Panc1 (cell line): Measurements from ENCODE around the gene C2CD2L.
A peak's percentile ranks its signal among the peaks of the same experiment; 100 is the strongest.

Source experiments
- CTCF ChIP-seq: fragments of 450-650 bp; IDR thresholded peaks from 2 replicates; pipeline ENCODE4 v1.5.1; 2017; ENCODE audit warnings: mild to moderate bottlenecking
- POLR2AphosphoS5 ChIP-seq: IDR thresholded peaks from 2 replicates; pipeline ENCODE4 v1.6.1; 2012; ENCODE audit warnings: mild to moderate bottlenecking, low read depth, low read length, moderate library complexity

DNA sequence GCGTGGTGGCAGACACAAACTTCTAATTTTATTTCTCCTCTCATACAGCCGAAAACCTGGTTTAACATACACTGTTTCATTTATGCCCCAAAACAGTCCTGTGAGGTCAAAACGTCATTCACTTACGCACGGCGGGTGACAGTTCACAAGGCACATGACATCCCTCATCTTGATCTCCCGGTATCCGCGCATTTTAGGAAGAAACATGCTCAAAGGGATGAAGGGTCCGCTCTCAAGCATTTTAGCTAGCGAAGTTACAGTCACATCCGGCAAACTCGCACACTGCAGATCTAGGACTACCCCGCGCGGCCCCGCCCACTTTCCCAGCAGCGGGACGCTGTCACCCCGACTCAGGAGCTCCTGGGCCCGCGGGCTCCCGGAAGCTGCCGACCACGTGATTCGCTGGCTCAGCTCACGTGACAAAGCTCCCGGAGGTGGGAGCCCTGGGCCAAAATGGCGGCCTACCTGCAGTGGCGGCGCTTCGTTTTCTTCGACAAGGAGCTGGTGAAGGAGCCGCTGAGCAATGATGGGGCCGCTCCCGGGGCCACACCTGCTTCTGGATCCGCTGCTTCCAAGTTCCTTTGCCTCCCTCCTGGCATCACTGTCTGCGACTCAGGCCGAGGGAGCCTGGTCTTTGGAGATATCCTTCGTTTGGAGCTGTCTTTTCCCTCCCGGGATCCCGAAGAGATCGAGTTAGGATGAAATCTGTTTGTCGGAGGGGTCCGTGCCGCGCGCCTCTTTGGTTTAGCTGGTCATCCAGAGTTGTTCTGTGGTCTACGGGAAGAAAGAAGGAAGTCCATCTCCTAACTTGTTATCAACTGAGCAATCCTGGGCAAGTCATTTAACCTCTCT is 39.5 kb upstream of the C2CD2L start, which contains the start of gene VPS11:
- peak; percentile 90 for TF ChIP-seq POLR2AphosphoS5
- TF ChIP-seq CTCF = no peak
